Measurements from ENCODE around the gene DUXA. TPM values are rescaled to one million over a fixed set of nuclear protein-coding genes. Genes with fewer than 3 reads are reported as not detected.
"Not testable (repeated sequence)": the region's sequence is repeated elsewhere in the genome, so short reads cannot be mapped to it uniquely, and the experiment has no call there.

The DUXA gene
- total RNA-seq: not detected

DNA sequence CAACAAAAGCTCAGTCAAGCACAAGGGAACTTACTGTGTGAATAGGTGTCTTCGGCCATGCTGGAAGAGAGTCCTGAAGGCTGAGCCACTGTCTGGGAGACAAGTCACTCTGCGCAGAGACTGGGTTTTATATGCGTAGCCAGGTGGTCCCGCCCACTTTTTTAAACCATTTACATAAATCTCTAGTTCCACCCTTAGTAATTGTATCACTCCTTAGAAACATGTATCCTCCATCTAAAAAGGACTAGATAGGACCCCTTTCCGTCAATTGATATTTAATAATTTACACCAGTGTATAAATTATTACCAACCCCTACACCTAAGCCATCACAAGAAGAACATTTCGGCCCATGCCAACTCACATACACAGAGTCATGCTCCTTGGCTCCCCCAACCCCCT is at the start of gene DUXA:
TSS of gene DUXA (minus strand) at position 101 of the 400 bp plus-strand sequence. CDS start at position 59, 42 bp downstream.
- DNase-seq (ENCODE audit: low spot score) (no peak), ATAC-seq (ENCODE audit: low FRiP score) (no peak)
- TF ChIP-seq, protein P1, sequence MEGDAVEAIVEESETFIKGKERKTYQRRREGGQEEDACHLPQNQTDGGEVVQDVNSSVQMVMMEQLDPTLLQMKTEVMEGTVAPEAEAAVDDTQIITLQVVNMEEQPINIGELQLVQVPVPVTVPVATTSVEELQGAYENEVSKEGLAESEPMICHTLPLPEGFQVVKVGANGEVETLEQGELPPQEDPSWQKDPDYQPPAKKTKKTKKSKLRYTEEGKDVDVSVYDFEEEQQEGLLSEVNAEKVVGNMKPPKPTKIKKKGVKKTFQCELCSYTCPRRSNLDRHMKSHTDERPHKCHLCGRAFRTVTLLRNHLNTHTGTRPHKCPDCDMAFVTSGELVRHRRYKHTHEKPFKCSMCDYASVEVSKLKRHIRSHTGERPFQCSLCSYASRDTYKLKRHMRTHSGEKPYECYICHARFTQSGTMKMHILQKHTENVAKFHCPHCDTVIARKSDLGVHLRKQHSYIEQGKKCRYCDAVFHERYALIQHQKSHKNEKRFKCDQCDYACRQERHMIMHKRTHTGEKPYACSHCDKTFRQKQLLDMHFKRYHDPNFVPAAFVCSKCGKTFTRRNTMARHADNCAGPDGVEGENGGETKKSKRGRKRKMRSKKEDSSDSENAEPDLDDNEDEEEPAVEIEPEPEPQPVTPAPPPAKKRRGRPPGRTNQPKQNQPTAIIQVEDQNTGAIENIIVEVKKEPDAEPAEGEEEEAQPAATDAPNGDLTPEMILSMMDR (IDR thresholded peaks at IDR 0.05): no peak

DNA sequence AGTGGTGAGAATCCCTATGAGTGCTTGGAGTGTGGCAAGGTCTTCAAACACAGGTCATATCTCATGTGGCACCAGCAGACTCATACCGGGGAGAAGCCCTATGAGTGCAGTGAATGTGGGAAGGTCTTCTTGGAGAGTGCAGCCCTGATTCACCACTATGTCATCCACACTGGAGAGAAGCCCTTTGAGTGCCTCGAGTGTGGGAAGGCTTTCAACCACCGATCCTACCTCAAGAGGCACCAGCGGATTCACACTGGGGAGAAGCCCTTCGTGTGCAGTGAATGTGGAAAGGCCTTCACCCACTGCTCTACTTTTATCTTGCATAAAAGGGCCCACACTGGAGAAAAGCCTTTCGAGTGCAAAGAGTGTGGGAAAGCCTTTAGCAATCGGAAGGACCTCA is 44.8 kb upstream of the DUXA start:
- TF ChIP-seq, protein P1 (IDR thresholded peaks at IDR 0.05): no peak
- ATAC-seq (ENCODE audit: low FRiP score) (no peak), DNase-seq (ENCODE audit: low spot score) (no peak)

DNA sequence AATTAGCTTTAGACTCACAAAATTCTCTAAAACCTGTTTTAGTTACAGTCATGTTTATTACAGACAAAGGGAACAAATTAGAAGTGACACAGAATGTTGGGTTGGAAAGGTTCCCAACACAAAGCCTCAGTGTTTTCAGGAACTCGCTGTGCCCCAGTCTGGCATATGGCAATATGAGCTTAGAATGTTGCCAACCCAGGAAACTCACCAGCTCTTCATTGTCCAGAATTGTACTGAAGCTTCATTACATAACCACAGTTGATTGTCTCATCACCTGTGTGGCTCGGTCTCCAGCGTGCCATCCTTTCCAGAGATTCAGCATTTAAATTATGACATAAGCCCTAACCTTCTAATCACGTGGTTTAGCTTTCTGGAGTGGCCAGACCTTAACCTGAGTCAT is 43.1 kb upstream of the DUXA start:
- no peak for ATAC-seq (ENCODE audit: low FRiP score)
- DNase-seq (ENCODE audit: low spot score): no peak
- TF ChIP-seq, protein P1 (IDR thresholded peaks at IDR 0.05): no peak

DNA sequence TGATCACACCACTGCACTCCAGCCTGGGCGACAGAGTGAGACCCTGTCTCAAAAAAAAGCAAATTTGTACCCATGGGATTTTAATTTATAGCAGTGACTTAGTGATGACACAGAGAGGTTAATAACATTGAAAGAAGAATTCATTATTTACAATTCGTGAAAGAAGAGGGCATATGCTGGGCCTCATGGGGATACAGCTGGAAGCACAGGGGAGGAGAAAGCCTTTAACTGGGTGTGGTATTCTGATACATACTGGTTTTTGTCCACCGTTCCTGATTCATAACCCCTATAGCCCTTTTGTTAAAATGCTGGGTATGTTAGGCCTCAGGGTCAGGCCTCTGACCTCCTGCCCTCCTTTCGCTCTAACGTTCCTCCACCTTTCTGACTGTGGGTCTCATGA is 34.9 kb upstream of the DUXA start:
- ATAC-seq (ENCODE audit: low FRiP score) (no peak), DNase-seq (ENCODE audit: low spot score) (no peak)
- TF ChIP-seq, protein P1 (IDR thresholded peaks at IDR 0.05): no peak

DNA sequence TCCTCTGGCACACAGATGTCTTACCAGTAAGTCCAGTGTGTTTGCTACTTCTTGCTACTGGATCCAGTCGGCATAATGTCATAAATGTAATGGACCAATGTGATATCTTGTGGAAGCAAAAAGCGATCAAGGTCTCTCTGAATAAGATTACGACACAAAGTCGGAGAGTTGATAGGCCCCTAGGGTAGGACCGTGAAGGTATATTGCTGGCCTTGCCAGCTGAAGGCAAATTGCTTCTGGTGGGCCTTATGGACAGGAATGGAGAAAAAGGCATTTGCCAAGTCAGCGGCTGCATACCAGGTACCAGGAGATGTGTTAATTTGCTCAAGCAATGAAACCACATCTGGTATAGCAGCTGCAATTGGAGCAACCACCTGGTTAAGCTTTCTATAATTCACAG is 30.6 kb upstream of the DUXA start:
- DNase-seq (ENCODE audit: low spot score); ATAC-seq (ENCODE audit: low FRiP score): not testable (repeated sequence)

DNA sequence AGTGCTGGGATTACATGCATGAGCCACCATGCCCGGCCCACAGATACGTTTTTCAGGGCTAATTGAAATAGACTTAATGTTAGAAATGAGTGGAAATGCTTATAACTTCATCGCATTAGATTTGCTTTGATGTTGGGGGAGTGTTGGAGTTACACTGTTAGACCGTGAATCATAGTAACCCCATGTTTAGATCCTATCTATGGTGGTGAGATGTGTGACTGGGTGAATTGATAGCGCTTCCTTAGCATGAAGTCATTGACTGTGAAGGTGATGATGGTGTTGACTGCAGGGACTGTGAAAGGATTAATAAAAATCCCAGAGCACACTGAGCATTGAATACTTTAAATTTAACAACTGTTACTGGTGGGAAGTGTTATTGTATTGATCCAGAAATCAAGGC is 25.7 kb upstream of the DUXA start:
- DNase-seq (ENCODE audit: low spot score): no peak
- ATAC-seq (ENCODE audit: low FRiP score): no peak
- TF ChIP-seq, protein P1 (IDR thresholded peaks at IDR 0.05): no peak

DNA sequence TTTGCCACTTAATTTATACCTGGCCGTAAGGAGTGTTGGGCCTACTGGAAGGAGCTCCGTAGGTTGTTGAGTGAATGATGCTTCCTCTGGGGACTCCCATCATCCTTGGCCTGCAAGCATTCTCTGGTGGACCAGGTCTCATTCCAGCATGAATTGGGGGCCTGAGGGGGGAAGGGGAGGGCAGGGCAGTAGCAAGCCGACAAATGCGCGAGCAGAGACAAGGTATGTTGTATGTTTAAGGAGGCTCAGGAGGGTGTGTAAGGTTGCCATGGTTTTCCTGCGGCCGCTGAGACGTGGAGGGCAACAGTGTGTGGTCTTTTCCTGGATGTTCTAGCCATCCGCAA is 24.8 kb upstream of the DUXA start:
- TF ChIP-seq, protein P1 (IDR thresholded peaks at IDR 0.05): no peak
- ATAC-seq (ENCODE audit: low FRiP score): no peak
- no peak for DNase-seq (ENCODE audit: low spot score)

Data from omental fat pad (tissue), 4 donors.